ACHN (cell line): ENCODE data around the gene FEZ2.
"Not testable (repeated sequence)": the region's sequence is repeated elsewhere in the genome, so short reads cannot be mapped to it uniquely, and the experiment has no call there.

Experiments used
- DNase-seq: peaks from one replicate; pipeline ENCODE4 v3.0.0-alpha.2; 2015
- in situ Hi-C: cut with HindIII; loops from 2 replicates; pipeline ENCODE4 v1.10.0; 2017; ENCODE audit warnings: low sequenced_read_pairs, low pct_ligation_motif_present, low pct_unique_long_range_greater_than_20kb

FEZ2 gene, protein sequence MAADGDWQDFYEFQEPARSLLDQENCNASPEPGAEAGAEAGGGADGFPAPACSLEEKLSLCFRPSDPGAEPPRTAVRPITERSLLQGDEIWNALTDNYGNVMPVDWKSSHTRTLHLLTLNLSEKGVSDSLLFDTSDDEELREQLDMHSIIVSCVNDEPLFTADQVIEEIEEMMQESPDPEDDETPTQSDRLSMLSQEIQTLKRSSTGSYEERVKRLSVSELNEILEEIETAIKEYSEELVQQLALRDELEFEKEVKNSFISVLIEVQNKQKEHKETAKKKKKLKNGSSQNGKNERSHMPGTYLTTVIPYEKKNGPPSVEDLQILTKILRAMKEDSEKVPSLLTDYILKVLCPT

DNA sequence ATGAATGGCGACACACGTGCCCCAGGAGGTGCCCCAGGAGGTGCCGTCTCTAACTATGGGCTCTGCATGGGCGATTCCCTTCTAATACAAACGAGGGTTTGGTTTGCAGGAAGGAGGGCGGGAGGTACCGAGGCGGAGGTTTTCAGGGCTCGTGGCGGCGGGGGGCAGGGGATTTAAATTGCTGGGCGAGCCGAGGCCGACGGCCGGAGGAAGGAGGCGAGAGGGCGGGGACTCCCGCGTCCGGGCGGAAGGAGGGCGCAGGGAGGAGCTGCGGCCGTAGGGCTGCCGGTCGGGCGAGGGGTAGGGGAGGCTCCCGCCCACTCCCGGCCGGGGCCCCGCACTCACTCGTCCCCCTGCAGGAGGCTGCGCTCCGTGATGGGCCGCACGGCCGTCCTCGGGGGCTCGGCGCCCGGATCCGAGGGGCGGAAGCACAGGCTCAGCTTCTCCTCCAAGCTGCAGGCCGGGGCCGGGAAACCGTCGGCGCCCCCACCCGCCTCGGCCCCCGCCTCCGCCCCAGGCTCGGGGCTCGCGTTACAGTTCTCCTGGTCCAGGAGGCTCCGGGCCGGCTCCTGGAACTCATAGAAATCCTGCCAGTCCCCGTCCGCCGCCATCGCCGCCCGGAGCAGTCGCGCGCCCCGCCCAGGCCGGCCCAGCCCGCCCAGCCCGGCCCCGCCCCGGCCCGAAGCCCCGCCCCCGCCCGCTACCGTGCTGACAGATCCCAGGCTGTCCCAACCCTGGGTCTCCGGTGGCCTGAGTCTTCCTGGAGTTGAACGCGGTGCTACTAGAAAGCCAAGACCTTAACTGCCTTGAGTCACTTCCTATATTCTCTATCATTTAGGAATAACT, at the start of gene FEZ2:
TSS of gene FEZ2 (minus strand) at position 637 of the 846 bp plus-strand sequence. CDS start at position 611, 26 bp downstream.
- peak; percentile 90 for DNase-seq
- in situ Hi-C loops: no loop called here

DNA sequence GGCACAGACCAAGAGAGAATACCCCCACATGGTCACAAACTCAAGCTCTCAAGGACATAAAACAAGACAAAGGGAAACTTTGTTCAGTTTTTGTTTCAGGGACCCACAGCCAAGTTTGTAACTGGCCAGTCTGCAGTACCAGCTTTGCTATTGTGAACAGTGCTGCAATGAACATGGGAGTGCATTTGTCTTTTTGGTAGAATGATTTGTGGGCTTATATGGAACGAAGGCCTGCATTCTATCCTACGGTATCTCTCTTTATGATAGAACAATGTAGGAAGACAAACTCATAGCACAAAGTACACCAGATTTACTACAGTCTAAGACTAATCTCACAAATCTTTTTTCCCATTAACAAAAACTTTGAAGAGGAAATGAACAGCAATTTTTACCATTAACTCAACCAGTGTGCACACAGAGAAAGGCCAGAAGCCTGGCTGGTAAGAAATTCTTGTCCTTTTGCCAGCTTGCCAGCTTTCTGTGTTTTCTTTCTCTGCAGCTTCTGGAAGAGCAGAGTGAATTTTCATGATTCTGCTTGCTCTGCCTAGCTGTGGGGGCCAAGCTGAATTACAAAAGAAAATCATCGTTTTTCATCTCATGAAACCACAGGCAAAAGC, 37.1 kb upstream of the FEZ2 start:
- in situ Hi-C loops: no loop called here

DNA sequence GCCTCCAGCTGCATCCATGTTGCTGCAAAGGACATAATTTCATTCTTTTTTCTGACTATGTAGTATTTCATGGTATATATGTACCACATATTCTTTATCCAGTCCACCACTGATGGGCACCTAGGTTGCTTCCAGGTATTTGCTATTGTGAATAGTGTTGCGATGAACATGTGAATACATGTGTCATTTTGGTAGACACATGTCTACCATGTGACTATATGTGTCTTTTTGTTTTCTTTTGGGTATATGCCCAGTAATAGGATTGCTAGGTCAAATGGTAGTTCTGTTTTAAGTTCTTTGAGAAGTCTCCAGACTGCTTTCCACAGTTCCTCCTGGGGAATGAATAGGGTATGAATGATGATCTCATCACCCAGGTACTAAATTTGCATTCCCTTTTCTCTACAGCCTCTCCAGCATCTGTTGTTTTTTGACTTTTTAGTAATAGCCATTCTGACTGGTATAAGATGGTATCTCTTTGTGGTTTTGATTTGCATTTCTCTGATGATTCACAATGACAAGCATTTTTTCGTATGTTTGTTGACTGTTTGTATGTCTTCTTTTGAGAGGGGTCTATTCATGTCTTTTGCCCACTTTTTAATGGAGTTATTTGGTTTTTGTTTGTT, 35.6 kb upstream of the FEZ2 start:
- DNase-seq: no peak
- in situ Hi-C loops: no loop called here

More for the DNA sequence above, 37.1 kb upstream of the FEZ2 start:
- DNase-seq: no peak

DNA sequence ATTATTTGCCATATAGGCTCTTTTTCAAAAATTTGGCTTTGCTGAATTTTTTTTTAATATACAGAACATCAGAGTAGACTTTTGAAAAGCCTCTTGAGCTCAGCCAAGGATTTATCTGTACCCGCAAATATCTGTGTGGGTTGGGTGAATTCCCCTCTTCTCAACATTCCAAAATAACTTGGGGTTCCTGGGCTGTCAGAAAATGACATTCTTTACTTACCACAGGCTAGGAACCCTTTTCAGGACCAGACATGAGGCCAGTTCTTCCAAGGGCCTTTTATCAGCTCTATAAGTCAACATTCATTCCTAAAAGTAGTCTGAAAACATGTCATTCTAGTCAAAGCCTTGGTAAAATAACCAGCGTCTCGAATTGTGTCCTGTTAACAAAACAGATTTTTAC, 28.8 kb upstream of the FEZ2 start:
- in situ Hi-C loops: no loop called here
- DNase-seq: no peak

DNA sequence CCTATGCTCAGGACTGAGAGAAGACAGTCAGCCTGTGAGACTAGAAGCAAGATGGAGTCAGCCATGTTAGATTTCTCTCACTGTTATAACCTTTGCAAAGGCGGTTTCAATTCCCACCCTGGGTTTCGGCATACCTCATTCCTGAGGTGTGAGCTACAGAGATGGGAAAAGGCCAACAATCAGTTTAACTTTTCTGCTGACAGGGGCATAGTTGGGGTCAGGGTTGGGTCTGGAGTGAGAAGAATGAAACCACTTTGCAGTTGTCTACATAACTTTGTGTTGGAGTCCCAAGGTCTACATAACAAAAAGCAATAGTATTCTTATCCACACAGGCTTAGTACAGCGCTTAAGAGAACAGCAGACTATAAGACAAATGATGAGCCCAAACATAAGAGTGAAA, 28.1 kb upstream of the FEZ2 start:
- DNase-seq: no peak
- in situ Hi-C loops: no loop called here

DNA sequence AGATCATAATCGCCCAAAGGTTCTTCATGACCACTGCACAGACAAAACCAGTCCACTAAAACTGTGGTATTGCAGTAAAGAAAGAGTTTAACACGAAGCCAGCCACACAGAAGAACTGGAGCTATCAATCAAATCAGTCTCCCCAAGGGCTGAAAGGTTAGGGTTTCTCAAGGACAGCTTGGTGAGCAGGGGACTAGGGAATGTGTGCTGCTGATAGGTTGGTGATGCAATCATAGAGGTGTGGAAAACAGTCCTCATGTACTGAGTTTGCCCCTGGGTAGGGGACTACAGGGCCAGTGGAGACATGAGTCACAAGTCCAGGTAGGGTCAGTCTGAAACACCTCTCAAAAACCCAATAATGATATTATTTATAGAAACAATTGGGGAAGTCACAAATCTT, 27.3 kb upstream of the FEZ2 start:
- DNase-seq: no peak
- in situ Hi-C loops: no loop called here

DNA sequence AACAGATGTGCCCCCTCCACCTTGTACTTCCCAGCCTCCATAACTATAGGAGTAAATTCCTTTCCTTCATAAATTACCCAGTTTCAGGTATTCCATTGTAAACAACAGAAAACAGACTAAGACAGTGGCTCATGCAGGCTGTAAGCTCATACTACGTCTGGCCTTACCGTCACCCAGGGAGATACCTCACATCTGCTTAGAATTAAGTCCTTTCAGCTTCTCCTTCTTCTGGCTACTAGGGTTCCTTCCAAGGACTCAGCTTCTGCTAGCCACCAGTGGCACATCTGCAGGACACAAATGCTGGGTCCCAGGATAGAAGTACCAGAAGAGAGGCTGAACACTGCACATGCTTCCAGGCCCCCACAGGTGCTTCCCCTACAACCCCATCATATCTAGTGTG, 22.4 kb upstream of the FEZ2 start:
- no peak for DNase-seq
- in situ Hi-C loops: no loop called here

DNA sequence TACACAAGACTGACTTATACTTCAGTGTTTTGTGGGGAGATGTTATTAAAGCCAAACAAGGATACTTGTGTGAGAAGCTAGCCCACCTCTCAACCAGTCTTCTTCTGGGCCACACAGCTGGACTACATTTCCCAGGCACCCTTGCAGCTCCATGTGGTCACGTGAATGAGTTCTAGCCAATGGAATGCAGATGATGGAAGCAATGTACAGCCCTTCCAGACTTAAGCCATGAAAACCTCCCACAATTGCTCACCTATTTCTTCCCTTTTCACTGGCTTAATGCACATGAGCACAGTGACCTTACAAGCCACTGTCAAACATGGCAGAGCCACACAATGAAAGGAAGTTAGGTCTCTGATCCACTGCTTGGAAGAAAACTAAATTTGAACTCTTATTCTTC, 20.4 kb upstream of the FEZ2 start:
- in situ Hi-C loops: no loop called here
- peak; percentile 83 for DNase-seq

DNA sequence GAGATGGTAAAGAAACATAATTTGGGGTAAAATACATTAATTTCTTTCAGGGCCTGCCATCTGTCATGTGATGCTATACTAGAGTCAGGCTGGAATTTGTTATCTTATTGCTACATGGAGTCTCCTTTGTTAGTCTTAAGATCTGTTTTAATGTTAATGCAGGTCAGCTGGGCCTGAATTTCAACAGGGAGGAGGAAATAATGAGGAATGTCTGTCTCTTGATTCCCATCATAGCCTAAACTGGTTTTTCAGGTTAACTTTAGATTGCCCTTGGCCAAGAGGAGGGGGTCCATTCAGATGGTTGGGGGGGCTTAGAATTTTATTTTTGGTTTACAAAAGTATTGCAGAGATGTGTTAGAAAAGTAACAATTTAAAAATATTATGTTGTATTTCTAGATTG, 19.0 kb upstream of the FEZ2 start:
- in situ Hi-C loops: no loop called here
- no peak for DNase-seq

DNA sequence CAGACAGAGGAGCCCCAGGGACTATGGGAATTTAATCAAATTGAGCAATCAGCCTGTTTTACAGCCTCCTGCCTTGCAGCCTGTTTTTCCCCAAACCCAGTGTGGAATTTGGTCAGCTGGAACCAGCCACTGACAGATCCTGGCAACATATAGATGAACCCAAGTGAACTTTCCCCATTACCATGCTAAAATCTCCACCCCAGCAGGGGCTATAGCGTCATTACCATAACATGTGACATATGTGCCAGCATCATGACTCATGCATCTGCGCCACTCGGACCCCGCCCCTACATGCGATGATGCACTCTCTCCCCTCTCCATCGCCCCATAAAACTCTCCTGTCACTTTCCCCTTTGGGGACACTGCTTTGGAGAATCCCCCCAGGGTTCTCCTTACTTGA, 17.3 kb upstream of the FEZ2 start:
- DNase-seq: no peak
- in situ Hi-C loops: no loop called here

DNA sequence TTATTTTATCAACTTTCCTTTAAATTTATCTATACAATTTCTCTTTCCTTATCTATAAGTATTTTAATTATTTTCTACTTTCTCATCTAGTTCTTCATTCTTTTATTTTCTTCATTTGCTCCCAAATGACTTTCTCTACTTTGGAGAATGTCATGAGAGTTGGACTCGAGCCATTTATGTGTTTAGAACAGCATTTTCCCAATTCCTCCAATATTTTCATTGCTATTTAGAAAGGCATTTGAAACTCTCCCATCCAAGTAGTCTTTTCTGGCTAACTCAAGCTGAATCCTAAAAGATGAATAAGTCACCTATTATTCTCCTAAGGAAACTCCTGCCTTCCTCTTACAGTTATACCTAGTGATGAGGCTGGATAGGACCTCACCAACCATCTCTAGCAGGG, 15.8 kb upstream of the FEZ2 start:
- no peak for DNase-seq
- in situ Hi-C loops: no loop called here

DNA sequence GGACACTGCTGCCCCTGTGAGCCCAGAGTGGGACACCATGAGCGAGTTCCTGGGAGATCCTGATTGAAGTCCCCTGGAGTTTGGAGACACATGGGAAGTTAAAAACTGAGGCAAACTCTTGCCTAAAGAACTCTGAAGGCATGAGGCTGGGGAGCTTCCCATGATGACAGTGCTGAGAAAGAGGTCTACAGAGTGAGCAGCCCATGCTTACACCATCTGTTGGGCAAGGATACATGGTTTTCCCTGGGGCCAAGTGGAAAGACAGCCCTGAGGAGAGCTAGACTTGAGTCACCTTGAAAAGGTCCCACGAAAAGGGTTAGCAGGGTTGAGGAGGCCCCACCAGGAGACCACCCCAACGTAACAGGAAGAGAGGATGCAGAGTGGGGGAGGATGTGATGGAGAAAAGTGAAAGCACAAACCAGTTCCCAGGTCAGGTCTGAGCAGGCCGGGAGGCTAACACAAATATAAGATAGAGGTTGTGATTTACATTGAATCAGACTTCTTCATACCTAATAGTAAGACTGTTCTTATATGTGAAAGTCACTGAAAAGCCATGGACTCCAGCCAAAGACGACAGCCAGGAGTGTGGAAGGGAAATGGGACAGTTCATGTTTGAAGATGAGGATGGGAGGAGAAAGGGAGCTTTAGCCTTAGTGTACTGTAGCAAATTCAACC, 13.5 kb upstream of the FEZ2 start:
- no peak for DNase-seq
- in situ Hi-C loops: no loop called here

DNA sequence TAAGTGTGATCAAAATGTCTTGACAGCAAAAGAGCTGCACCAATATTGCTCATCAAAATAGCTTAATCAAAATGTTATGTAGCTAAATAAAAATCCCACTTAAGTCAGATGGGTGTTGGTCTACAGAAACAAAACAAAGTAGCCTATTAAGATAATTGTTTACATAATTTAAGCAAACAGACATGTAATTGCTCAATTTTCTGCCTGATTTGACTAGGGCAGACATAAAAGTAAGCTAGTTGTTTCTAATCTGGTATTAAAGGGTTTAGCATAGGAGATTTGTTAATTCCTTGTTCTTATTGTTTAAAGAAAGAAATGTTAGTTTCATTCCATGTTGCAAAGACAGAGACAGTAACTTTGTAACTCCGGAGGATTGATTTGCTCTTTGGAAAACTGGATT, 11.5 kb upstream of the FEZ2 start:
- DNase-seq: no peak
- in situ Hi-C loops: no loop called here

DNA sequence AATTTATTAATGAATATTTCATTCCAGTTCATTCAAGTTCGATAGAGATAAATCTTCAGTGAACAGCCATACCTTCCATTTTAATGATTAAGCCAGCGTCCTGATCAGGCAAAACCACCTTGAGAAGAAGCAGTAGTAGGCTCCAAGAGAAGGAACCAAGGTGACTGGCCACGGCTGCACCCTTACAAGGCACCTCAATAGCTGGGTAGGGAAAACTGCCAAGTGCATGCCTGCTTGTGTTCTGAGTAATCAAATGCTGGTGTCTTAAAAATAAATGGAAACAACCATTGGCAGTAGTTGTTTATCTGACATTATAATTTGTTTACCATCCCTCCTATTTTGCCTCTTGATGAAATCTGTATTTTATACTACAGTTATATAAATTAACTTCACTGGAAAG, 10.0 kb upstream of the FEZ2 start:
- no peak for DNase-seq
- in situ Hi-C loops: no loop called here

DNA sequence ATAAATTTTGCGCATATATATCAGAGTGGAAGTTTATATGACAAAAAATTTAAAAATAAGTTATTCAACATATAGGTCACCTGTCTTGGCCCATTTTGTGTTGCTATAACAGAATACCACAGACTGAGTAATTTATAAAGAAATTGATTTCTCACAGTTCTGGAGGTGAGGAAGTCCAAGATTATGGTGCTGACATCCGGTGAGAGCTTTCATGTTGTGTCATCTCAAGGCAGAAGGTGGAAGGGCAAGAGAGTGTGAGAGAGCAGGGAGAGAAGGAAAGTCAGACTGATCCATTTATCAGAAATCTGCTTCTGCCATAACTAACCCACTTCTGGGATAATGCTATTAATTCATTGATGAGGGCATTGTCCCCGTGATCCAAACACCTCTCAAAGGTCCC, 9.0 kb upstream of the FEZ2 start:
- no peak for DNase-seq
- in situ Hi-C loops: no loop called here

DNA sequence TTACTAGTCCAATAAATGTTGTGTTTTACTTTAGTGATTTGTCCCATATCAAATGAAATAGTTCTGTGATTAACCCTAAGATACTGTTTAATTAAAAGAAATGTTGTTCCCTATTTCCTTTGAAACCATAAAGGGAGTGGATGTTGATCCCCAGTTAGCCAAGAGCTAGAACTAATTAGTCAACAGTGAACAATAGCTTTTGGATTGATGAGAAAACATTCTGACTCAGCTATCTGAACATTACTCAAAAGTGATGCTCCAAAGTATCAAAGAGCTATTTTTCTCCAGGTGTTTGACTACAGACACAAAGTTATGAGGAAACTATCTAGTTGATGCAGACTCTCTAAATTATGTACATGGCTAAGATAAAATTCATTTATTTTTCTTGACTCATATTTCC, 7.3 kb upstream of the FEZ2 start:
- no peak for DNase-seq
- in situ Hi-C loops: no loop called here

DNA sequence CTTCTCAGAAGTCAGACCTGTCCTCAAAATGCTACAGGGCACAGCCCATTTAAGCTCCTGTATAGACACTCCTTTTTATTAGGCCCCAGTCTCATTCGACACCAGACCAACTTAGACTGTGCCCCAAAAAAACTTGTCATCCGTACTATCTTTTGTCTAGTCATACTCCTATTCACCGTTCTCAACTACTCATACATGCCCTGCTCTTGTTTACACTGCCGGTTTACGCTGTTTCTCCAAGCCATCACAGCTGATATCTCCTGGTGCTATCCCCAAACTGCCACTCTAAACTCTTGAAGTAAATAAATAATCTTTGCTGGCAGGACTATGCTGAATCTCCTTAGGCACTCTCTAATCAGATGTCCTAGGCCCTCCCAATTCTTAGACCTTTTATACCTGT, 5.7 kb upstream of the FEZ2 start:
- in situ Hi-C loops, DNase-seq: not testable (repeated sequence)

DNA sequence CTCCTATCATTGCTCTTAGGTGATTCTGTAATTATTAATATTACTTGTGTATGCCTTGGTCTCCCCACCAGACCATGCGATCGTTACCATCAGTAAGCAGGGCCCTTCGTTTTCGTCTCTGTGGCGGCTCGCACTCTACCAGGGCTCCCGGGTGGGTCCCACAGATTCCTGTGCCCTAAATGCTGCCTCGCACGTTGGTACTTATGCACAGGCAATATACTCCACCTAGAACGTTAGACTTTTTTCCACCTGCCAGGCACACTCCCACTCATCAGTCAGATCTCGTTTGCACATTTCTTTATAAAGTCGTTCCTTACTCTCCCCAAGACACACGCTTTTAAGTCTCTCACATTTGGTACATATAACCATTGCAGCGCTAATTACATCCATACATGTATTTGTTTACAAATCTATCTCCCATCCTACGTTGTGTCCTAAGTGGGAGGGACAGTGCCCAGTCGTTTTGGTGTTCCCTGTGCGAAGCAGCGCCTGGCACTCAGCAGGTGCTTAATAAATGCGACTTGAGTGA, 901 bp downstream of the FEZ2 start:
- in situ Hi-C loops: no loop called here
- no peak for DNase-seq
